Measurements from ENCODE around the gene ZNF212. TPM values are rescaled to one million over a fixed set of nuclear protein-coding genes. Genes with fewer than 3 reads are reported as not detected.

Gene ZNF212
- total RNA-seq, 1 experiment from 2014 or later = 18.6 TPM

DNA sequence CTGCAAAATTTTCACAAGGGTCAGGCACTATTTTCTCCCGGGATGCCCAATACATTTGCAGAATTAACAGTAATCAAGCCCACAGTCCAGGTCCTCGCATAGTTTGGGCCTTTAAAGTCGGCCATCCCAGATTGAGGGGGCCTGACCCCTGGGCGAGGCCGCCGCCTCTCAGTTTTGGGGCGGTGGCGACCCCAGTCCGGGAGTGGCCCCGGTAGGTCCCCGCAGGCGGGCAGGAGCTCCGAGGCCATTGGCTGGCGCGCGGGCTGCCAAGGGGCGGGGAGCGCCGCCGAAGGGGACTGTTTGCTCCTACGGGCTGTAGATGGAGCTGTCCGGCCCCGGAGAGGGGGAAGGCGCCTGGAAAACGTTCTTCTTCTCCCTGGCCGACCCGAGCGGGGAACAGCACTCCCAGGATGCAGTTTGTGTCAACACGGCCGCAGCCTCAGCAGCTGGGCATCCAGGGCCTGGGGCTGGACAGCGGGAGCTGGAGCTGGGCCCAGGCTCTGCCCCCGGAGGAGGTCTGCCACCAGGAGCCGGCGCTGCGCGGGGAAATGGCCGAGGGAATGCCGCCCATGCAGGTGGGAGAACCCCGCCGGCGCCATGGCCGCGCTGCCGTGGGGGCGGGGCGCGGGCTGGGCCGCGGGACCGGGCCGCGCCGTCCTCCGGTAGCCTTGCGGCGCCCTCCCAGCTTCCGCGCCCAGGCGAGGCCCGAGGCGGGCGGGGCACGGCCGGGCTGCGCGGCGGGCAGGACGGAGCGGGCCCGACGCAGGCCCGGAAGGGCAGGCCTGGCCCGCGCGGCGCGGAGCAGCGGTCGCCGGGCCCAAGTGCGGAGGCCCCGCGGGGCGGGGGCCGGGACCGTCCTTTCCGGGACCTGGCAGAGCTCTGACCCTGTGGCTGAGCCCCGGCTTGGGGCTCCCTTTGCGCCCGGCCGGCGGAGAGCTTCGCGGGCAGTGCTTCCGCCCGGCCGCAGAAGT lies 44.0 kb upstream of the ZNF212 start, which contains the start of gene ZNF282:
TSS of gene ZNF282 (plus strand) at position 367 of the 971 bp plus-strand sequence. CDS start at position 411, 44 bp downstream.
- Mint-ChIP-seq H3K36me3 (ENCODE audit: insufficient read depth, unreplicated experiment) (peaks cover 24% of the 10 kb centered on the region), H3K4me3 (ENCODE audit: unreplicated experiment) (peak within 1 kb of the TSS; percentile 85), H3K27me3 (ENCODE audit: insufficient read depth, unreplicated experiment) (no peaks in the 10 kb centered on the region), H3K9me3 (ENCODE audit: unreplicated experiment) (no peaks in the 10 kb centered on the region), H3K27ac (ENCODE audit: unreplicated experiment) (peak within 1 kb of the TSS; percentile 87), H3K4me1 (ENCODE audit: low read depth, unreplicated experiment) (no peaks in the 10 kb centered on the region)
- Histone ChIP-seq H3K4me3 (ENCODE audit: low read depth, low read length) (peak within 1 kb of the TSS; percentile 94), H3K36me3 (ENCODE audit: control insufficient read depth, insufficient read depth, low read length) (peaks cover 6% of the 10 kb centered on the region), H3K4me1 (no peaks in the 10 kb centered on the region; the same call in 1 of the 2 replicates), H3K9me3 (no peaks in the 10 kb centered on the region), H3K27me3 (replicated peaks; ENCODE audit: control insufficient read depth, insufficient read depth, low read length) (no peaks in the 10 kb centered on the region)
- ChIA-PET POLR2A (interaction anchor here (0.5 to 2.0 kb wide), 5 partner anchors 9 to 576 kb away, joined by 3 to 13 read pairs (median 6); partner anchors contain the start of gene ZNF783), CTCF (interaction anchor here (0.6 to 2.0 kb wide), 10 partner anchors 10 to 190 kb away, joined by 3 to 20 read pairs (median 4); partner anchors contain the start of genes ZNF398 and ZNF783)
- TF ChIP-seq, protein P1, sequence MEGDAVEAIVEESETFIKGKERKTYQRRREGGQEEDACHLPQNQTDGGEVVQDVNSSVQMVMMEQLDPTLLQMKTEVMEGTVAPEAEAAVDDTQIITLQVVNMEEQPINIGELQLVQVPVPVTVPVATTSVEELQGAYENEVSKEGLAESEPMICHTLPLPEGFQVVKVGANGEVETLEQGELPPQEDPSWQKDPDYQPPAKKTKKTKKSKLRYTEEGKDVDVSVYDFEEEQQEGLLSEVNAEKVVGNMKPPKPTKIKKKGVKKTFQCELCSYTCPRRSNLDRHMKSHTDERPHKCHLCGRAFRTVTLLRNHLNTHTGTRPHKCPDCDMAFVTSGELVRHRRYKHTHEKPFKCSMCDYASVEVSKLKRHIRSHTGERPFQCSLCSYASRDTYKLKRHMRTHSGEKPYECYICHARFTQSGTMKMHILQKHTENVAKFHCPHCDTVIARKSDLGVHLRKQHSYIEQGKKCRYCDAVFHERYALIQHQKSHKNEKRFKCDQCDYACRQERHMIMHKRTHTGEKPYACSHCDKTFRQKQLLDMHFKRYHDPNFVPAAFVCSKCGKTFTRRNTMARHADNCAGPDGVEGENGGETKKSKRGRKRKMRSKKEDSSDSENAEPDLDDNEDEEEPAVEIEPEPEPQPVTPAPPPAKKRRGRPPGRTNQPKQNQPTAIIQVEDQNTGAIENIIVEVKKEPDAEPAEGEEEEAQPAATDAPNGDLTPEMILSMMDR (IDR thresholded peaks at IDR 0.05; ENCODE audit: insufficient read depth in 1 of 2, low read depth in 1 of 2, low read length in 1 of 2, severe bottlenecking in 1 of 2, unreplicated experiment in 1 of 2) = peak; percentile 49 to 82
- BruUV-seq (replicated peaks) = no TSS peak
- intact Hi-C loops (cut with micrococcal nuclease; ENCODE audit: unreplicated experiment) = loop anchor here (2.0 kb wide), 2 partner anchors 33 to 49 kb away; partner anchors contain the start of gene ZNF398
- peak; percentile 94 to 96 for DNase-seq

DNA sequence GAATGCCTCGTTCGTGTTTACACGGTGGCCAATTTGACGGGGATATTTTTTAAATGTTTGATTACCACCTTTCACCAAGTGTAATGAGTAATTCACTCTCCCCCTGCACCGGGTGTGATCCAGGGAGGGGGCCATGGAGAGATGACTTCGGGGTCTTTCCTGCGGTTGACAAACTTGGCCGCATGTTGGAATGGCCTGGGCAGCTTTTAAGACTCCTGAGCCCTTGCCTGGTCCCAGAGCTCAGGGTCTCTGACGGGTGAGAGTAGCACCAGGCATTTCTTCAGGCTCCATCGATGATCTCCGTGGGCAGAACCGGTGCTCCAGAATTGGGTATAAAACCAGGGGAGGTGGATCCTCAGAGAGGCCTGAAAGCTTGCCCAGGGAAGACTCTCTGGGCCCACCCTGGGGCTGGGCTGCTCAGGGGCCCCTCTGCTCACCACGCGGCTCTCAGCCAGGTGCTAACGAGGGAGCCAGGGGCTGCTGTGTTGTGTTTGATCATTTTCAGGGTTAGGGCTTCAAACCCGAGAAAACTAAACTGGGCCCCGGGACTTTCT lies 43.2 kb upstream of the ZNF212 start:
- peak overlapping the region; percentile 94 for H3K4me3 ChIP-seq (ENCODE audit: low read depth, low read length)
- no peaks in the 10 kb centered on the region; the same call in 1 of the 2 replicates for H3K4me1 ChIP-seq
- peaks cover 32% of the 10 kb centered on the region for H3K36me3 Mint-ChIP-seq (ENCODE audit: insufficient read depth, unreplicated experiment)
- POLR2A ChIA-PET = interaction anchor here (1.4 to 2.0 kb wide), 2 partner anchors 9 to 66 kb away, joined by 6 to 13 read pairs; partner anchors contain the start of gene ZNF783
- H3K4me1 Mint-ChIP-seq (ENCODE audit: low read depth, unreplicated experiment) = no peaks in the 10 kb centered on the region
- BruUV-seq (replicated peaks) = no TSS peak
- peaks cover 6% of the 10 kb centered on the region for H3K36me3 ChIP-seq (ENCODE audit: control insufficient read depth, insufficient read depth, low read length)
- H3K27me3 Mint-ChIP-seq (ENCODE audit: insufficient read depth, unreplicated experiment) = no peaks in the 10 kb centered on the region
- TF ChIP-seq, protein P1 (IDR thresholded peaks at IDR 0.05; ENCODE audit: insufficient read depth in 1 of 2, low read depth in 1 of 2, low read length in 1 of 2, severe bottlenecking in 1 of 2, unreplicated experiment in 1 of 2) = no peak
- CTCF ChIA-PET = interaction anchor here (1.3 to 2.0 kb wide), 6 partner anchors 47 to 191 kb away, joined by 3 to 20 read pairs (median 8); partner anchors contain the start of genes ZNF398 and ZNF783
- peak overlapping the region; percentile 87 for H3K27ac Mint-ChIP-seq (ENCODE audit: unreplicated experiment)
- no peak for DNase-seq
- peak overlapping the region; percentile 85 for H3K4me3 Mint-ChIP-seq (ENCODE audit: unreplicated experiment)
- no peaks in the 10 kb centered on the region for H3K9me3 ChIP-seq
- H3K27me3 ChIP-seq (replicated peaks; ENCODE audit: control insufficient read depth, insufficient read depth, low read length) = no peaks in the 10 kb centered on the region
- no peaks in the 10 kb centered on the region for H3K9me3 Mint-ChIP-seq (ENCODE audit: unreplicated experiment)
- intact Hi-C loops (cut with micrococcal nuclease; ENCODE audit: unreplicated experiment) = no loop called here

DNA sequence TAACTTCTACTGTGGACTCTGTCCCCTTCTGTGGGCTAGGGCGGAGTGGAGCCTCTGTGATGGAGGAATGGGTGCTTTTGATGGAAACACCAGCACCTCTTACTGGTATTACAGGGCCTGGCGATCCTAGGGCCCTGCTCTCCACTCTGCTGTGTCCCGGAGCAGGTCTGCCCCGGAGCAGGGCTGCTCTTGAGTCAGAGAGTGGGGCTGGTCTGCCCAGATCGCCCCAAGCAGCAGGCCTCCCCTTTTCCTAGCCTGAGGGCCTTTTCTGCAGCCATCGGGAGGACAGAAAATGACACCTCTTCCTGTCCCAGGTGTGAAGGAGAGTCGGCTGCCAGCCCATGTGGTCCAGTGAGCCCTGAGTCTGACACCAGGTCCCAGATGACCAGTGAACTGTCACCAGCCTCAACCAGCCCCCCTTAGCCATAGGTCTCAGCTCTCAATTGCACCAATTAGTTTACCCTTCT lies 42.7 kb upstream of the ZNF212 start:
- intact Hi-C loops (cut with micrococcal nuclease; ENCODE audit: unreplicated experiment) = no loop called here
- Mint-ChIP-seq H3K27ac (ENCODE audit: unreplicated experiment) (peak overlapping the region; percentile 87), H3K4me3 (ENCODE audit: unreplicated experiment) (peak overlapping the region; percentile 85), H3K9me3 (ENCODE audit: unreplicated experiment) (no peaks in the 10 kb centered on the region), H3K27me3 (ENCODE audit: insufficient read depth, unreplicated experiment) (no peaks in the 10 kb centered on the region), H3K4me1 (ENCODE audit: low read depth, unreplicated experiment) (no peaks in the 10 kb centered on the region), H3K36me3 (ENCODE audit: insufficient read depth, unreplicated experiment) (peaks cover 37% of the 10 kb centered on the region)
- Histone ChIP-seq H3K4me3 (ENCODE audit: low read depth, low read length) (peak overlapping the region; percentile 94), H3K27me3 (replicated peaks; ENCODE audit: control insufficient read depth, insufficient read depth, low read length) (no peaks in the 10 kb centered on the region), H3K36me3 (ENCODE audit: control insufficient read depth, insufficient read depth, low read length) (peaks cover 6% of the 10 kb centered on the region), H3K9me3 (no peaks in the 10 kb centered on the region), H3K4me1 (no peaks in the 10 kb centered on the region; the same call in 1 of the 2 replicates)
- ChIA-PET CTCF (interaction anchor here (2.0 kb wide), 1 partner anchor 50 kb away, joined by 20 read pairs; the partner anchor contains the start of gene ZNF398), POLR2A (no interaction called here)
- peak; percentile 23 to 49 for DNase-seq
- TF ChIP-seq, protein P1 (IDR thresholded peaks at IDR 0.05; ENCODE audit: insufficient read depth in 1 of 2, low read depth in 1 of 2, low read length in 1 of 2, severe bottlenecking in 1 of 2, unreplicated experiment in 1 of 2) = no peak
- BruUV-seq (replicated peaks) = TSS peak; percentile 22
